HG02798 (cell line): ENCODE results near the gene SPPL3.
"Not testable (repeated sequence)": the region's sequence is repeated elsewhere in the genome, so short reads cannot be mapped to it uniquely, and the experiment has no call there.

Experiments
- ATAC-seq: cut with Tn5 transposase; IDR thresholded peaks from one replicate; pipeline ENCODE4 v1.9.1; 2021; ENCODE audit warnings: mild to moderate bottlenecking; ENCODE audit not compliant: unreplicated experiment, poor library complexity

Gene SPPL3

DNA sequence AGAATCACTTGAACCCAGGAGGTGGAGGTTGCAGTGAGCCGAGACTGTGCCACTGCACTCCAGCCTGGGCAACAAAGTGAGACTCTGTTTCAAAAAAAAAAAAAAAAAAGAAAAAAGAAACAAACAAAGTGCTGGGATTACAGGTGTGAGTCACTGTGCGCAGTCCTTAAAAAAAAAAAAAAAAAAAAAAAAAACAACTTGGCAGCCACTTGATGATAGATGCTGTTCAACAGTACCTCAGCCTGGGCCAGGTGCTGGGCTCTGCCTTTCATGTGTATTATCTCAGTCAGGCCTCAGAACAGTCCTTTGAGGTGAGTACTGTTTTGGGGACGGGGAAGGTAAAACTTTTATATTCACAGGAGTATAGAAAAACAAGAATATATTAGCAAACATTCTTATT lies 169.0 kb downstream of the SPPL3 start:
- no peak for ATAC-seq

DNA sequence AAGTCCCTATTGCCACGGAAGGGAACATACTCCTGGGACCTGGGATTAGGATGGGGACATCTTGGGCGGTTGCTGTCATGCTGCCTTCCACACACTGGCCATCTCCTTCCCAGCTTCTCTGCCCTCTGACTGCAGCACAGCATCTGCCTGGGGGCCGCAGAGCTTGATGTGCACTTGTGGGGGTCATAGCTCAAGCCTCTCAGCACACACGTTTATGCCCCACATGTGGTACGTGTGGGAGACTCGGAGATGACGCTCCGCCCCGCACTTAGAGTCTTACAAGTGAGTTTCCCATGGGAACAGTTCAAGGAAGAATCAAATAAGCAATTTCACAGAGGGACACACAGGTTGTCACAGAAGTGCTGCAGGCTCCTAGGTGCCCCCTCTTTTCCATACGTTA lies 169.9 kb downstream of the SPPL3 start:
- no peak for ATAC-seq

DNA sequence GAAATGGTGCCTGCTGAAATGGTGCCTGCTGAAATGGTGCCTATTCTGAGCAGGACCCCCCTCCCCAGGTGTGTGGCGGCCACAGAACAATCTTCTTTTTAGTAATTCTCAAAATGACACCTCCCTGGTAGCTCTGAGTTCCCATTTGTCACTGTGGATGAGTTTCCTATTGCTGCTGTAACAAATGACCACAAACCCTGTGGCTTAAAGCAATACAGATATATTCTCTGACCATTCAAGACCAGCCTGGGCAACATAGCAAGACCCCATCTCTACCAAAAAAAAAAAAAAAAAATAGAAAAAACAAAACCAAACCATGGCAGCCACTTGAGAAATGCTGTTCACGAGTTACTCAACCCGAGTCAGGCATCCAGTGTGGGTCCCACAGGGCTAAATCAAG lies 170.6 kb downstream of the SPPL3 start:
- ATAC-seq = no peak

DNA sequence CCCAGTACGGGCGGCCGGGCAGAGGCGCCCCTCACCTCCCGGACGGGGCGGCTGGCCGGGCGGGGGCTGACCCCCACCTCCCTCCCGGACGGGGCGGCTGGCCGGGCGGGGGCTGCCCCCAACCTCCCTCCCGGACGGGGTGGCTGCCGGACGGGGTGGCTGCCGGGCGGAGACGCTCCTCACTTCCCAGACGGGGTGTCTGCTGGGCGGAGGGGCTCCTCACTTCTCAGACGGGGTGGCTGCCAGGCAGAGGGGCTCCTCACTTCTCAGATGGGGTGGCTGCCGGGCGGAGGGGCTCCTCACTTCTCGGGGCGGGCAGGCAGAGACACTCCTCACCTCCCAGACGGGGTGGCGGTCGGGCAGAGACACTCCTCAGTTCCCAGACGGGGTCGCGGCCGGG lies 172.0 kb downstream of the SPPL3 start:
- ATAC-seq = not testable (repeated sequence)

DNA sequence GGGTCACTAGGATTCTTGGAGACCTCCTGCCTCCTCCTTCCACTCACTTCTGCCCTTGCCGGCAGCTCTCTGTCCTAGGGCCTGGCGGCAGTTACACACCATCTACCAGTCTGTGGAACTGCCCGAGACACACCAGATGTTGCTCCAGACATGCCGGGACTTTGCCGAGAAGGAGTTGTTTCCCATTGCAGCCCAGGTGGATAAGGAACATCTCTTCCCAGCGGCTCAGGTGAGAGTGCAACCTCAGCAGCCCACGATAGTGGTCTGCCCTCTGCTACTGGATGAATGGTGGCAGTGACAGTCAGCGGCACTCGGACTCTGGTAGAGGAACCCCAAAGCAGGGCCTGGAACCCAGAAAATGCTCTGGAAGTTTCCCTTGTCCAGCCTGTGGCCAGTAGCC lies 177.2 kb downstream of the SPPL3 start:
- ATAC-seq = no peak

DNA sequence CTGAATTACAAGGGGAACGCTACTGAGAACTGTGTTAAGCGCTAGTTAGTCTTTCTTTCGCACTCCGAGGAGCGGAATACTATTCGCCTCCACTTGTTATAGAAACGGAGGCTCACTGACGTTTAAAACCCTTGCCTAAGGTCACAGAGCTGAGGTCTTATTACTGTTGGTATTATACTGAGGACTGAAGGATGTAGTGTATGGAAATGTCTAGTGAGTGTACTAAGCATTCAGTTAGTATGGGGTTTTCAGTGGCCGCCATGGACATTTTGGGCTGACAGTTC lies 177.7 kb downstream of the SPPL3 start:
- no peak for ATAC-seq

DNA sequence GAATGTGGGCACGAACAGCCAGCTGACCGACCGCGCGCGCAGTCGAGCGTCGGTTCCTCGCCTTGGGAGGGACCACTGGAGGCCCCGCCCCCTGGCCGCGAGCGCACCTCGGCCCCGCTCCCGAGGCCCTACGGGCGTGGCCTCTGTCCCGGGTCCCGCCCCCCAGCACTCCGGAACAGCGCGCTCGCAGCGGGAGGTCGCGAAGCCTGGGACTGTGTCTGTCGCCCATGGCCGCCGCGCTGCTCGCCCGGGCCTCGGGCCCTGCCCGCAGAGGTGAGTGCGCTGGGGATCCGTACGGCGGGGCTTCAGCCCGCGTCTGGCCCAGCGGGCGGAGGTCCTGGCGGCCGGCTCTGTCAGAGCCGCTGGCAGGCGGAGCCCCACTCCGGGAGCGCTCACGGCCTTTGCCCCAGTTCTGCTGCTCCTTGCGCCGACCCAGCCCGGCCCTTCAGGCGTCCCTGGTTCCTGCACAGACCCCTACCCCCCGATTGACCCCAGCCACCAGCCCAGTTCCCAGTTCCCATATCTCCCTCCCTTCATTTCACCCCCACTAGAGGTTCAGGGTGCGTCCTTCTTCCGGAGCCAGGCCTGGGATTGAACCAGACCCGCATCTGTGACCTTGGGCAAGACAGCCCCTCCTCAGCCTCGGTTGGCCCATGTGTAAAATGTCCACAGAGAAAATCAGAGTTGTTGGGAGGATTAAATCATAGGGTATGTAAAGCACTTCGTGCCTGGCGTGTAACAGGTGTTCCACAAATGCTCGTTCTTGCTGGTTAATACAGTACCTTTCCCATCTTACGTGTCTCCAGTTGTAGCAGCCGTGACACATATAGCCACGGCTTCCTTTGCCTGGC lies 178.3 kb downstream of the SPPL3 start, which contains the start of gene ACADS:
Gene ACADS, plus strand, starts transcription at position 168 of the 851 bp plus-strand sequence. Its CDS starts 60 bp downstream, at position 228.
- peak; percentile 97 for ATAC-seq

DNA sequence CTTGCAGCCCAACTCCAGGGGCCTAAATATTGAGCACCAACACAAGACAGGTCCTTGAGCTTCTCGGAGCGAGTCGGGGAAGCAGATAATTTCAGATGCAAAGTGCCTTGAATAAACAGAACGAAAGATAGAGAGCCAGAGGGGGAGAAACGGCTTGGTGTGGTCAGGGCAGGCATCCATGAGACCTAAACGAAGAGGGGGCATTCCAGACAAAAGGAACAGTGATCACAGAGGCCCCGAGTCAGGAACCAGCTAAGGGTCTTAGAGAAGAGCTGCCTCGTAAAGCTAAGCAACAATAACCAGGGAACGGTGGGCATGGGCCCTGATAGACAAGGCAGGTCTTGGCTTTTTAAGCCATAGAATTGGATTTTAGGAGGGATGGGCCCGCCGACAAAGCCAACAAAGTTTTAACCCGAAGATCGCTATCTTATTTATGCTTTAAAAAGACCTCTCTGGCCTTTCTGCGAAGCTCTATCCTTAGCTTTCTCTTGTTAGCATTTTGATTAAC lies 179.0 kb downstream of the SPPL3 start:
- ATAC-seq = no peak

DNA sequence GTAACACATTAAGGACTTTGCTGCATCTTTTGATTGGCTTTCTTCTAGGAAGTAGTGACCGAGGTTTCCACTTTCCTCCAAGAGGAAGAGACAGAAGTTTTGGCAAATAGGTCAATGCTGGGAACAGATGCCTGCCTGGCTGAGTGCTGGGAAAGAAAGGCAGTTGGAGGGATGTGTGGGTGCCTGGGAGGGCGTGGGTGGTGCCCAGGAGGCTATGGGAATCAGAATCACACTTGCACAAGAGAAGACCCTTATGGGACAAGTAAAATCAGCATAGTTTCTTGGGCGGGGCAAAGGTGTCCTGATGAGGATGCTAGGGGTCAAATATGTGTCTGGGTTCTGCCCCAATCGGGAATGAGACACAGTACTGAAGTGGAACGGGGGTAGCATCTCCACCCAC lies 179.4 kb downstream of the SPPL3 start:
- no peak for ATAC-seq

DNA sequence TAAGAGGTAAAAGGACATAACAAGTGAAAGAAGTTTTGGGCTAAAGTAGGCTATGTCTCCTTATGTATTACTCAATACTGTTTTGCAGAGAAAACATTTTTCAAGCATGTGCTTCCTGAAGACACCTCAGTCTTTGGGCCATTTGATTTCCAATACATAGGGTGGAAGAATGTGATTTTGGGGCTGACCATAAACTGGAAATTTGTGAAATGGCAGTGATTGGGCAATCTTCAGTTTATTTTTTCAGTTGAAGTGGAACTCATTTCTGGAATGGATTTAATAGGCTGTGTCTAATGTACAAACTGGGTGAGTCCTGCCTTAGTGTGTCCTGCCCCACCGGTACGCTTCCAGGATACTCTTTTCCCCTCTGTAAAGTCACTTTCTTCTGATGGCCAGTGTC lies 181.4 kb downstream of the SPPL3 start:
- ATAC-seq = no peak

DNA sequence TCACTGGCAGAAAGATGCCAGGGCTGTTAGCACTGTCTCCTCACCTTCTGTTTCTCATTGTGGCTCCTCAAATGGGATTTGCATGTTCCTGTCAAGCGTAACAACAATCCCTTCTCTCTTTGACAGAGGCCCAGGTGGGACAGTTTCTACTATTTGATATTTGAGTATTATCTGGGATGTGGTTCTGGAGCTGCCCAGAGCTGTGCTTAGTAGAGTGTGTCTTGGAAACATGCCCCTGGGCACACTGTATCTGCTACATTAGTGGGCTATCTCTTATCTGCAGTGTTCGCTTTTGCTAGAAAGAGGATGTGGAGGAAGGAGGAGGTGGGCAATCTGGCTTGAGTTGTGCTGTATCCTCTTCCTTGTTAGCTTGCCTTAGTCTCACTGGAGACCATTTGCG lies 182.3 kb downstream of the SPPL3 start:
- ATAC-seq = no peak

DNA sequence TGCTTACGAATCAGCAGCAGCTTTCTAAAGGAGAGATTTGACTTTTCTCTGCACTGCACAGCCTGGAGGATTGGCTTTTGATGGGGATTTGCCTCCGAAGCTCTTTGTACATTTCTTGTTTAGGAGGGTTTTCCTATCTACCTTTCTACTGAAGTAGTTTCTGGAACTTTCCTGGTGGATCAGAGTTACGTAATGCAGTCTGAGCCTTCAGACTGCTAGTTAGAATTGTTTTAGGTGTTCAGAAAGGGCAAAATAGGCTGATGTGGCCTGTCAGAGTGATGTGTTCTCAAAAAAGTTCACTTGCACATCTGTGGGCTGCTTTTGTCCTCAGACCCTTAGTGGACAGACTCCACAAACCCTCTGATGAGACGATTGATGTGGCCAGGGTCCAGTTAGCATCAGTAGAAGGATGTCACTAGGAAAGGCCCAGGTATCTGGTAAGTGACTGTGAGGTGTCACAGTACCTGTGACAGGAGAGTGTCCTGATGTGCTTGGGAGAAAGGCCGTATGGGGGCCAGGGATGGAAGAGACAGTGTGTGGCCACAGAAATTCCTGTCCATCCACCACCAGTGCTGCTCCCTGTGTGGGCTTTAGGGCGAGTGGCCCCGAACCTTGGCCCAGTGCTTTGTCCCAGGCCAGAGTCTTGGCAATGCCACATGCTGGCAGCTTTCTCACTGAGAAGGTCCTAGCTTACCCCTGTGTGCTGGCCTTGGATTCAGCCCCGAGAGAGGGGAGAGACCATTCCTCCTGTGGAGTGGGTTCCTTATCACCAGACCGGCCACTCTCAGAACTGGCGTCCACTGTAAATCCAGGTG lies 183.0 kb downstream of the SPPL3 start:
- ATAC-seq = no peak

DNA sequence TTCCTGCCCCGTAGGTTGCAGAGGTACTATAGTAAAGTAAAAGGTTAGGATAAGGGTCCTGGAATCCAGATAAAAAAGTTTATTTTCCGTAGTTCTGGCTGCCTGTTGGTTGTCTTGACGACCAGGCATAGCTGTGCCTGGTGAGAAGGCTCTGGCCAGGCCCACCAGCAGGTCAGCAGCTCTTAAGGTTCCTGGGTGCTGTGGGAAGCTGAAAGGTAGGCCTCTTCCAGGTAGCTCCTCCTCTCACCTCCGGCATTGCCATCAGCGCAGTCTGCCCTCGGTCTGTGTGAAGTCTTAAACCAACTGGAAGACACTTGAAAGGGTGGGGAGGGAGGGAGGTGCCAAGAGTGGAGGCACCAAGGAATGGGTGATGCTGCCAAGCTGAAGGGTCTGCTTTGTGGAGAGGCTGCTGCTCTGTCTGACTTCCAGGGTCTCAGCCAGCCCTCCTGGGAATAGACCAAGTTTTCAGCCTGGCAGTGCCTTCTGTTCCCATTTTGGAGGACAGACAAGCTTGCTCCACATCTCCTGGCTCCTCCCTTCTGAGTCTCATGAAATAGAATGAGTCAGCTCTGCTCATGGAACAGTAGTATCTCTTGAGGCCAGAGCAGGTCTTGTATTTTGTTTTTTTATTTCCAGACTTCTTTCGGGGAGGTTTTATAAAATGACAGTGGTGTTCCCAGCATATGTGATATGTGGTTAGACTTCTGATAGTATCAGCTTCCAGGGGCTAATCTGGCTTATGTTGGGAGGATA lies 183.7 kb downstream of the SPPL3 start:
- no peak for ATAC-seq

DNA sequence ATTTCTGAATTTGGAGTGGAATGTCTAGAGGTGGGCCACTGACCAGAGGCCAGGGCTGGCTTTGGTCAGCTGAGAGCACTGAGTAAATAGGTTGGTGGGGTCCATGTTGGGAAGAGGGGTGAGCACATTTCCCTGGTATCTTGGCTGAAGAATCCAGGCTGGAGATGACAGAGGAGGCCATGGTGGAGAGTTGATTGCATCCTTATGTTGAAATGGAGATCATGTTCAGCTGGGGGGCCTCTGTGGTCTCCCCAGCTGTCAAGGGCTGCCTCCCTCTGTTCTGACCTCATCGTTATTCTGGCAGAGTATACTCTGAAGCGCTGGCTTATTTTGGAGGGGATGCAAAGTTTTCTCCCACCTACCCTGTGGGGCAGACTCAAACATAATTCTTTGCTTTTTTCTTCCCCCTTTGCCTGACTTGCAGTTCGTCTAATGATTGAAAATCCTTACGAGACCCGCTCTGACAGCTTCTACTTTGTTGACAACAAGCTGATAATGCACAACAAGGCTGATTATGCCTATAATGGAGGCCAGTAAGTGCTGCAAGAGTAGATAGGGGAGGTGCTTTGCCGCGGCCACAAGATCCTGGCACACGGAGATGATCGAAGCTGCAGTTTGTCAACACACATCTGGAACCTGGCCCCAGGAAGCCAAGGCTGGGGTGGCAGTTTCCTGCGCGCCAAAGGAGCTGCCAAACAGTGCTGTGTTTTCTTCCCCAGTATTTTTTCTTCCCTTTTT lies 184.5 kb downstream of the SPPL3 start:
- ATAC-seq = no peak

DNA sequence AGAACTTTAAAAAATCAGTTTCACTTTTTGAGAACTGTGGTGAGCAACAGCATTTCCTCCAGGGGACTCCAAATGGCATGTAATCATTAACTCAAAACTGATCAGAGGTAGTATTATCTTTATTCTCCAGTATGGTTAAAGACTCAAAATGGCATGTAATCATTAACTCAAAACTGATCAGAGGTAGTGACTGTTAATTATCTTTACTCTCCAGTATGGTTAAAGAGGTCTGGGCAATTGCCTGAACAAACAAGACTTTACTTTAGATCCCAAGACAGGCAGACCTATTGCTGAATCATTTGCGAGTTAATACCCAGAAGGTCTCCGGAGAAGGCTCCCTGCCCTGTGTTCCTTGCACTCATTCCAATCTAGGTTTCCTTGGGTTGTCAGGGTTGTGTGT lies 185.1 kb downstream of the SPPL3 start:
- no peak for ATAC-seq

DNA sequence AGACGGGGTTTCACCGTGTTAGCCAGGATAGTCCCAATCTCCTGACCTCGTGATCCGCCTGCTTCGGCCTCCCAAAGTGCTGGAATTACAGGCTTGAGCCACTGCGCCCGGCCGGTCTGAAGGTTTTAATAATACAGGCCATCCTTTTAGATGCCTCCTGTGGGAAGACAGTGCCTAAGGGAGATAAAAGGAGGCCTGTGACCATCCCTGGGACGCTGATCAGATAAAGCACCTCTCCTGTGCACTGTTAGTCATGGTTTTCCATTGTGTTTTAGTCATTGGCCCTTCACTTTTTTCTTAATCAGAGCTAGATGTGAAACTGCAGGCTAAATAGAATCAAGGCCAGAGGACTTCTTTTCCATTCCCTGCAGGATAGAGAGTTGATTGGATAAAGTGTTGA lies 186.1 kb downstream of the SPPL3 start:
- ATAC-seq = no peak

DNA sequence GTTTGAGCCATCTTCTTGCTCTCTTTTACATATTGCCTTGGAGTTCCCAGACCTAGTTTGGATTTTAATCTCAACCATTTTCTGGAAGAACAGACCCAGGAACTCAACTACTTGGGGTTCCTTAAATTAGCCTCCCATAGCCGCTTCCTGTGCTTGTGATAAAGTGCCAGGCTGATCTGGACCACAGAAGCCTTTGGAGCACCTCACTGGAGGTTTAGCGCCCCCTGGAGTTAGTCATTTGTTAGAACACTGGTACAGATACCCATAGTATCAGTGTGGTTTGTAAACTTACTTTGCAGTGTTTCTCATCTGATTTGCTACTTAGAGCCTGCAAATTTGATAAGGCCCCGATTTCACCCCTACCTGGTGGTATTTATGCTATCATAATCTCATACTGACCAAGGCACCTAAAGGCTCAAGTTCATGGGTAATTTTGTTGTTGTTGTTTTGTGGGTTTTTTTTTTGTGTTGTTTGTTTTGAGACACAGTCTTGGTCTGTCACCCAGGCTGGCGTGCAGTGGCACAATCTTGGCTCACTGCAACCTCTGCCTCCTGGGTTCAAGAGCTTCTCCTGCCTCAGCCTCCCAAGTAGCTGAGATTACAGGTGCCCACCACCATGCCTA lies 190.2 kb downstream of the SPPL3 start:
- peak; percentile 35 for ATAC-seq

DNA sequence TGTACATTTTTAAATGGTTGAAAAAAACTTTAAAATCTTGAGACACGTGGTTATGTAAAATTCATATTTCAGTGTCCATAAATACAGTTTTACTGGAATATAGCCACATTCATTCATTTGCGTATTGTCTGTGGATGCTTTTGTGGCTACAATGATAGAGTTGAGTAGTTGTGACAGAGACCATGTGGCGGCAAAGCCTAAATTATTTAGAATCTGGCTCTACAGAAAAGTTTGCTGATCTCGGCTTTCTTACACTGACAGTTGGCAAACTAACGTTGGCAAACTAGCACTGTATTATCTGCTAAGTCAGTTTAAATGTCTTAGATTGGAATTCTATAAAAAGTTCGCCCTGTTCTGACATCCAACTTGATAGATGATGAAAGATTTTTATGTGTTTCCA lies 191.5 kb downstream of the SPPL3 start:
- ATAC-seq = no peak
